Stomach smooth muscle (tissue), 2 donors: ENCODE results near the gene TACSTD2.
"Not testable (repeated sequence)": the region's sequence is repeated elsewhere in the genome, so short reads cannot be mapped to it uniquely, and the experiment has no call there.

Source experiments
- H3K27ac ChIP-seq: one replicate; pipeline ENCODE4 v1.7.0; 2013; ENCODE audit warnings: mild to moderate bottlenecking, low read length, inconsistent platforms
- H3K27me3 ChIP-seq, 2 donors: one replicate each; pipeline ENCODE4 v1.7.0; 2013; ENCODE audit warnings: low read length in 2 of 2; ENCODE audit not compliant: insufficient read depth in 2 of 2, control insufficient read depth in 1 of 2
- H3K36me3 ChIP-seq, 2 donors: one replicate each; pipeline ENCODE4 v1.7.0; 2013; ENCODE audit warnings: low read length in 2 of 2; ENCODE audit not compliant: control insufficient read depth in 2 of 2, insufficient read depth in 2 of 2
- H3K4me1 ChIP-seq: one replicate; pipeline ENCODE4 v1.7.0; 2013; ENCODE audit warnings: low read length; ENCODE audit not compliant: control insufficient read depth, insufficient read depth
- H3K4me3 ChIP-seq, 2 donors: one replicate each; pipeline ENCODE4 v1.7.0; 2013; ENCODE audit warnings: low read length in 2 of 2
- H3K9ac ChIP-seq, 2 donors: one replicate each; pipeline ENCODE4 v1.7.0; 2013; ENCODE audit warnings: low read length in 2 of 2, mild to moderate bottlenecking in 1 of 2
- H3K9me3 ChIP-seq, 2 donors: one replicate each; pipeline ENCODE4 v1.7.0; 2013; ENCODE audit warnings: low read length in 2 of 2; ENCODE audit not compliant: control insufficient read depth in 2 of 2
- donor health status: healthy.
- donor health status: Pancreatic carcinoma.

TACSTD2 gene, protein sequence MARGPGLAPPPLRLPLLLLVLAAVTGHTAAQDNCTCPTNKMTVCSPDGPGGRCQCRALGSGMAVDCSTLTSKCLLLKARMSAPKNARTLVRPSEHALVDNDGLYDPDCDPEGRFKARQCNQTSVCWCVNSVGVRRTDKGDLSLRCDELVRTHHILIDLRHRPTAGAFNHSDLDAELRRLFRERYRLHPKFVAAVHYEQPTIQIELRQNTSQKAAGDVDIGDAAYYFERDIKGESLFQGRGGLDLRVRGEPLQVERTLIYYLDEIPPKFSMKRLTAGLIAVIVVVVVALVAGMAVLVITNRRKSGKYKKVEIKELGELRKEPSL

GRCh38 chr1:58576727-58577653 is at the start of gene TACSTD2:
TSS of gene TACSTD2 (minus strand) at chr1:58577252. CDS start at chr1:58577156, 96 bp downstream.
- Histone ChIP-seq H3K4me1 (peaks cover 8% of the 10 kb centered on the region), H3K9ac (no peak within 1 kb of the TSS), H3K27ac (no peak within 1 kb of the TSS), H3K4me3 (peak within 1 kb of the TSS; percentile 32 to 64), H3K36me3 (no peaks in the 10 kb centered on the region), H3K27me3 (peaks cover 29 to 36% of the 10 kb centered on the region in 2 donors), H3K9me3 (no peaks in the 10 kb centered on the region)

GRCh38 chr1:58626293-58626692 is 49.2 kb upstream of the TACSTD2 start:
- H3K9me3 ChIP-seq = no peaks in the 10 kb centered on the region
- no peaks in the 10 kb centered on the region for H3K4me1 ChIP-seq
- no peak overlapping the region for H3K9ac ChIP-seq
- no peak overlapping the region for H3K4me3 ChIP-seq
- no peaks in the 10 kb centered on the region for H3K27me3 ChIP-seq
- no peaks in the 10 kb centered on the region for H3K36me3 ChIP-seq
- H3K27ac ChIP-seq = no peak overlapping the region

- not testable (repeated sequence) for H3K4me1 ChIP-seq
Measured at GRCh38 chr1:58623259-58623658, 46.2 kb upstream of the TACSTD2 start.

GRCh38 chr1:58622571-58622970 is 45.5 kb upstream of the TACSTD2 start:
- Histone ChIP-seq H3K27ac (no peak overlapping the region), H3K4me3 (no peak overlapping the region), H3K4me1 (peaks cover 5% of the 10 kb centered on the region), H3K9ac (no peak overlapping the region), H3K36me3 (no peaks in the 10 kb centered on the region), H3K27me3 (no peaks in the 10 kb centered on the region), H3K9me3 (no peaks in the 10 kb centered on the region)

More at GRCh38 chr1:58623259-58623658, 46.2 kb upstream of the TACSTD2 start:
- not testable (repeated sequence) for H3K27ac ChIP-seq, H3K4me3 ChIP-seq, H3K36me3 ChIP-seq, H3K27me3 ChIP-seq, H3K9ac ChIP-seq, H3K9me3 ChIP-seq

DNA sequence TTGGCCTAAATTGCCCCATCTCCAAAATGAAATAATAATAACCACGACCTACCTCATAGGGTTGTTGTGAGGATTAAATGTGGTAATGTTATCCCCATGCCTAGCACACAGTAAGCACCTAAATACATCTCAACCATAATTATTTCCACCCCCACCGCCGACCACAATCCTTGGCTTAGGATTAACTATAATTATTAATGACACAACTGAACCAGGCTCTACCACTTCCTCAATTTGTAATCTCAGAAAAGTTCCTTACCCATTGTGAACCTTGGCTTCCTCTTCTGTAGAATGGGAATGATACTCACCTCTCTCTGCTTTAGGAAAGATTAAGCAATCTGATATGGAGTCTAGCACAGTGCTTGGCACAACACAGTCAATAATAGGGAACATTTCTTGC is 44.3 kb upstream of the TACSTD2 start:
- Histone ChIP-seq H3K27ac (no peak overlapping the region), H3K4me1 (peaks cover 5% of the 10 kb centered on the region), H3K4me3 (no peak overlapping the region), H3K9me3 (no peaks in the 10 kb centered on the region), H3K36me3 (no peaks in the 10 kb centered on the region), H3K27me3 (no peaks in the 10 kb centered on the region), H3K9ac (no peak overlapping the region)

GRCh38 chr1:58620926-58621325 is 43.9 kb upstream of the TACSTD2 start:
- no peaks in the 10 kb centered on the region for H3K27me3 ChIP-seq
- H3K36me3 ChIP-seq = no peaks in the 10 kb centered on the region
- H3K4me3 ChIP-seq = no peak overlapping the region
- H3K27ac ChIP-seq = no peak overlapping the region
- H3K9me3 ChIP-seq = no peaks in the 10 kb centered on the region
- no peak overlapping the region for H3K9ac ChIP-seq
- peaks cover 5% of the 10 kb centered on the region for H3K4me1 ChIP-seq

- Histone ChIP-seq H3K27me3 (no peaks in the 10 kb centered on the region), H3K9ac (no peak overlapping the region), H3K4me1 (peaks cover 5% of the 10 kb centered on the region), H3K36me3 (no peaks in the 10 kb centered on the region), H3K9me3 (no peaks in the 10 kb centered on the region), H3K4me3 (no peak overlapping the region), H3K27ac (no peak overlapping the region)
Measured at GRCh38 chr1:58620259-58620658, 43.2 kb upstream of the TACSTD2 start.

DNA sequence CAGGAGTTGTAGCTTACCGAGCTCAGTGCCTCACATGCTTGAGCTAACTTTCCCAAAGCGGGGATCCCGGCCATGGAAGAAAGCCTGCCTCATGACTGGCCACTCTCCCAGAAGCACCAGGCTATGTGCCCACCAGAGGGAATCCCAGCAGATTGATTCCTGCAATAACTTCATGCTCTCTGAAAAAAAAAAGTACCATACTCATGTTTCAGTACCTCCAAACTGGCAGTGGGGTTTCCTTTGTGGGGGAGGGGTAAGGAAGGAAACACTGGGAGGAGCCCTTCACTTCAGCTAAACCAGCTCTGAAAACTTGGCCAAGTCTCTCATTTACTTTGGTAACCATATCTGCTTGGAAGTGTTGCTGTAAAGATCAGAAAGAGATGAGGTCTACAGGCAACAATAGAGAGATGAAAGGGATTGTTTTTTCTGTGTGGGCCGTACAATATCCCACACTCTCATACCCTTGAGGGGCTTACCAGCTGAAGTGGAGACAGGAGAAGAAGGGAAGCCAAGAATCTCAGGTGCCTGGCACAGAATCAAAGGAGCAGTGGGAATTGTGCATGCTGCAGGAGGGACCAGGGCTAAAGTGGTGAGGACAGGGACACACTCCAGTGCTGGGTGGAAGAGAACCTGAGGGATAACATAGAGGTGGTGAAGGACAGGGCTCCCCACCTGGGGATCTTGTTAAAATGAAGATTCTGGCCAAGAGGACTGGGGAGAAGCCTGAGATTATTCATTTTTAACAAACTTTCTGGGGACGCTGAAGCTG is 42.4 kb upstream of the TACSTD2 start:
- Histone ChIP-seq H3K27ac (no peak overlapping the region), H3K27me3 (no peaks in the 10 kb centered on the region), H3K36me3 (no peaks in the 10 kb centered on the region), H3K9me3 (no peaks in the 10 kb centered on the region), H3K4me1 (peaks cover 5% of the 10 kb centered on the region), H3K4me3 (no peak overlapping the region), H3K9ac (no peak overlapping the region)

DNA sequence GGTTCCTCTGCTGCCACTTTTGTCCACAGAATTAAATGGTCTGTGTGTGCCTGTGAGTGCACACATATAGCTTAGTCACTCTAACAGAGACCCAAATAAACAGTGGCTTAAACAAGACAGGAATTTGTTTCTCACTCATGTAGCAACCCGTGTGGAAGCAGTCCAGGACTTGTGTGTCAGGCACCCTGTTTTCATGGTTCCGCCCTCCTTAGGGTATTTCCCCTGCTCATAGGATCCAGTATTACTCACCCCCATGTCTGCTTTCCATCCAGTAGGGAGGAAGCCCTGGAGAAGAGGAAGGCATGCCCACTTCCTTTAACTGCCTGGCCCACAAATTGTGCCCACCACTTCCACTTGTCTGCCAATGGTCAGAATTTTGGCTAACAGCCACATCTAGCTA is 41.3 kb upstream of the TACSTD2 start:
- Histone ChIP-seq H3K4me3 (no peak overlapping the region), H3K36me3 (no peaks in the 10 kb centered on the region), H3K27ac (no peak overlapping the region), H3K9ac (no peak overlapping the region), H3K9me3 (no peaks in the 10 kb centered on the region), H3K27me3 (no peaks in the 10 kb centered on the region), H3K4me1 (peaks cover 5% of the 10 kb centered on the region)

- Histone ChIP-seq H3K9me3 (peaks cover 0 to 2% of the 10 kb centered on the region in 2 donors), H3K27me3 (peaks cover 0 to under 1% of the 10 kb centered on the region in 2 donors), H3K36me3 (no peaks in the 10 kb centered on the region), H3K27ac (no peak overlapping the region), H3K4me1 (no peaks in the 10 kb centered on the region), H3K9ac (no peak overlapping the region), H3K4me3 (no peak overlapping the region)
Measured at GRCh38 chr1:58611861-58612385, 34.9 kb upstream of the TACSTD2 start.
